NCI-H446 (cell line): ENCODE data around the gene CIAO2A.
A peak's percentile ranks its signal among the peaks of the same experiment; 100 is the strongest.
"Not testable (repeated sequence)": the region's sequence is repeated elsewhere in the genome, so short reads cannot be mapped to it uniquely, and the experiment has no call there.

ENCODE experiments used
- DNase-seq, 2 experiments: peaks; one replicate each; lab custom pipeline; 2025; lab: John Stamatoyannopoulos, UW

Gene CIAO2A

GRCh38 chr15:64093627-64094417 is at the start of gene CIAO2A:
Gene CIAO2A (minus strand): TSS chr15:64093838. CDS start chr15:64093768, 70 bp downstream.
- peak; percentile 93 to 96 for DNase-seq

DNA sequence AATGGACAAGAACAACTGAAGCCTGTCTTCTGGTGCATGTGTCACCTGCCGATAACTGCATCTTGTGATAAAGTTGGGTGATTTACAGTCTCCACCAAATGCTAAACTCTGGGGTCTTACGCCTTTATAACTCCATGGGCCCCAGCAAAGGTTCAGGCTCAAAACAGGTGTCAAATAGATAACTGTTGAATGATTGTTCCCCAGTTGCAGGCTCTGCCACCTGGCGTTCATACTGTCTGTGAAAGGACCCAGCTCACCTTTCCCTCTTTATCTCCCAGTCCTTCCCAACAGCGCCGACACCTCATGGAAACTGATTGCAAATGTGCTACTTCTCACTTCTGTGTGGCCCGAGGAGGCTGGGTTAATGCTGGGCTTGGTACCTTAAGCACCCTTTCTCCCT is 49.6 kb upstream of the CIAO2A start:
- DNase-seq, result no peak

DNA sequence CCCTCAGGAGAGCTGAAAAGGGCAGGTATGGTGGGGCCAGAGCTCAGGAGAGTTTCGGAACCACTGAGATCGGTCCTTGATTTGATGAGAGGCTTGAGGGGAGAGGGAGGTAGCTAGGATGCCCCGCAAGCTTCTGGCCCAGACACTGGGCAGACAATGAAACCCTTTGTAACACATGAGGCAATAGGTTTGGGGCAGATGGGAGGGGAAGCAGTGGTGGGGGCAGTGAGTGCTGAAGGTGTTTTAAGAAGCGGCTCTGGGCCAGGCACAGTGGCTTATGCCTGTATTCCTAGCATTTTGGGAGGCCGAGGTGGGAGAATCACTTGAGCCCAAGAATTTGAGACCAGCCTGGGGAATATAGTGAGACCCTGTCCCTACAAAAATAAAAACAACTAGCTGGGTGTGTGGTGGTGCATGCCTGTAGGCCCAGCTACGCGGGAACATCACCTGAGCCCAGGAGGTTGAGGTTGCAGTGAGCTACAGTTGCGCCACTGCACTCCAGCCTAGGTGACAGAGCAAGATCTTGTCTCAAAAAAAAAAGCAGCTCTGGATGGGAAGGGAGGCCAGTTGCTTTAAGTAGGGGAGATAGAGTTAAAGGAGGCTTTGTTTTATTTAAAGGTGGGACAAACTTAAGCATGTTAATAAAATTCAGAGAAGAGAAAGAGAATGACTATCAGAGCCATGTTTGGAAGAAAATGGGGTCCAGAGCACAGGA is 48.3 kb upstream of the CIAO2A start:
- no peak for DNase-seq

GRCh38 chr15:64138331-64138941 is 44.8 kb upstream of the CIAO2A start:
- no peak for DNase-seq

DNA sequence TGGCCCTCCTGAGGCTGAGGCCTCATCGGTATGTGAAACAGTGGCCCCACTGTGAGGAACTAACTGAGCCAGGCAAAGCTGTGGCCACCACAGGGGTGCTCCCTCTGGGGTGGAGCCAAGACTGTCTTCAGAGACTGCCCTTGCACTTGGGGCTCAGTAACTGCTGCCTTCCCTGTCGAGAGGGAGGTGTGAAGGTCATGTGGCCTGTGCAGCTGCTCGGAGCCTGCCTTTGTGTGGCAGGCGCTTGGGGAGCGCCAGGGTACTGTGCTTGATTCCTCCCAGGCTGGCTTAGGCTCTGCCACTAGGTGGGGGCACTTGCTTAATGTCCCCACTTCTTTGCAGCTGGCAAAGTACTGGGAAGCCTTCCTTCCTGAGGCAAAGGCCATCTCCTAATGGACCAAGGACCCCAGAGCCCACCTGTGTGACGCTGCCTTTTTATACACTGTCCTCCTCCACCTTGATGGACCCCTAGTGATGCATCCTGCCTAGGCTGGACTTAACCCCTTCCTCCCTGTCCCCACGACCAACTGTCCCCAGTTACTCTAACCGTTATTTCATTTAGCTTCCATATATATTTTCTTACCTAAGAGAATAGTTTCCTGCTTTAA is 43.7 kb upstream of the CIAO2A start:
- DNase-seq, result no peak

GRCh38 chr15:64136347-64136746 is 42.7 kb upstream of the CIAO2A start:
- no peak for DNase-seq

GRCh38 chr15:64134345-64134829 is 40.7 kb upstream of the CIAO2A start:
- peak in 1 of 2 experiments; percentile 37 for DNase-seq

DNA sequence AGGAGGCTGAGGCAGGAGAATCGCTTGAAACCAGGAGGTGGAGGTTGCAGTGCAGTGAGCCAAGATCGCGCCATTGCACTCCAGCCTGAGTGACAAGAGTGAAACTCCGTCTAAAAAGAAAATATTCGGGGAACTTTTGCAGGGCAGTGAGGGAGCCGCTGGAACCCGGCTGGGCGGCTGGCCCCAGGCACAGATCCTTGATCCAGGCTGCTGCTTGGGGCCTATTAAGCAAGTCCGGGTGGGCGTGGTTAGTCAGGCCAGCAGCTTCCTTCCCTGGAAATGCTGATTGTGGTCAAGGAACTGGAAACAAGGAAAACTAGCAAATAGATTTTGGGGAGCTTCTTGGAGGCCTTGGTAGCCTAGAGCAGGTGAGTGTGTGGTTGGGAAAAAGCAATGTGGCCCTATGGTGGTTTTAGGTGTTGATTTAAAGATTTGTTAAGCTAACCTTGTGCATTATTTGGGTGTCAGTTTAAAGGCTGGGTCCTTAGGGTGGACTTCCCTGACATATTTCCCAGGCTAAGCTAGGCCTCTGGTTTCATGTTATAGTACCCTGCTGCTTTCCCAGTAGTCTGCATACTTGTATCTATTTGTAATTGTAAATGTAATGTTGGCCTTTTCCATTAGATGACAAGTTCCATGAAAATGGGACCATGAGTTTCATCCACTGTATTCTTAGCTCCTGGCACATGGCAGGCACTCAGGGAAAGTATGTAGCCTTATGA is 40.1 kb upstream of the CIAO2A start:
- no peak for DNase-seq

DNA sequence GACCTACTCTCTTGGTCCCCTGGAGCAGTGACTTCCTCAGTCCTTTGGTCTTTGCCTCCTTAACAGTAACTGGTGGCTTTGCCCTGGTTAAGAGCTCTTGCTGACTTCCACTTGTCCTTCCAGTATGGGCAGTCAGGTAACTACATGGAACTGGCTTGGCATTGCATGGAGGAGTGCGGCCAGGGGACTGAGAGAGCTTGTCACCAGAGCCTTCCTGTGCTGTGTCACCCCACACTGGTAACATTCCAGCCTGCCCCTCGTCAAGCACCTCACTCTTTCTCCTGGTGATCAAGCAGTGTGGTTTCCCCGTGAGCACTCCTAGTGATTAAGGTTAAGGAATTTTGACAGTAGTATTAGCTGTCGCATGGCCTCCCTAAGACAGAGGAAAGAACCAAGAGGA is 38.6 kb upstream of the CIAO2A start:
- DNase-seq, result no peak

DNA sequence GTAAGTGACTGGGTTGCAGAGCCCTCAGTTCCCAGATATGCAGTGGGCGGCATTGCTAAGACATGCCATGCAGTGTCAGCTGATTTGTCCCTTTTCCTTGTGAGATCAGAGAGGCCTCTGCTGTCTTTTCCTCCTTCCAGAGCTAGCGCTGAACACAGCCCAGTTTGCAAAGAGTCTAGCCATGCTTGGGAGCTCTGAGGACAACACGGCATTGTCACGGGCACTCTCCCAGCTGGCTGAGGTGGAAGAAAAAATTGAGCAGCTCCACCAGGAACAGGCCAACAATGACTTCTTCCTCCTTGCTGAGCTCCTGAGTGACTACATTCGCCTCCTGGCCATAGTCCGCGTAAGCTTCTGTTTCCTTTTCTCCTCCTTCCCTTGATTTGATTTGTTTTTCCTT is 37.9 kb upstream of the CIAO2A start:
- no peak for DNase-seq

GRCh38 chr15:64130159-64130558 is 36.5 kb upstream of the CIAO2A start:
- no peak for DNase-seq

DNA sequence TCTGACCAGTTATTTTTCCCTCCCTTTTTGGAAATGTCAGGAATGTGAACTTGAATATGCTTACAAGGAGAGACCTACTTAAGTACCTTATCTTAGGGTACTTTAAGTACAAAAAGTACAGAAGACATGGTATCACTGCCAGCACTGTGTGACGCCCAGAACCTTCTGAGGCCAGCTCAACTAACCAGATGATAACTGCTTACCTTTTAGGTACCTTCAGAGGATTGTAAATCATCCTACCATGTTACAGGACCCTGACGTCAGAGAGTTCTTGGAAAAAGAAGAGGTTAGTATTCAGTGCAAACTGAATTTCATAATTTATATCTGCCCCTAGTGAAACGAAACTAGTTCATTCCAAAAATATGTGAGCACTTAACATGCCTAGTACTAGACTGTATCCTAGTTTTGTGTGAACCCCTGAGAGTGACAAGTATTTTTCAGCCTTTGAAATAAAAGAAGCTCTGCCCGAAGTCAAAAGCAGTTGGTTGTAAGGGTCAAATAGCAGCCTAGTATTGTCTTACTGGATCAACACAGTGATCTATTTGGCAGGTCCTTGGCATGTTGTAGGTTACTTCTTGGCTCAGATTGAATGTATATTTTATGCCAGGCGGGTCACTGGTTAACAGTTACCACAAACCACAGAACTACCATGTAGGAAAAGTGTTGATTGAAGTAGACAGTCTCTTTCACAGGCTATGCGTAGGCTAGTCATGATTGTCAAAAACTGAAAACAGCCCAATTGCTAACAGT is 34.1 kb upstream of the CIAO2A start:
- DNase-seq, result no peak

DNA sequence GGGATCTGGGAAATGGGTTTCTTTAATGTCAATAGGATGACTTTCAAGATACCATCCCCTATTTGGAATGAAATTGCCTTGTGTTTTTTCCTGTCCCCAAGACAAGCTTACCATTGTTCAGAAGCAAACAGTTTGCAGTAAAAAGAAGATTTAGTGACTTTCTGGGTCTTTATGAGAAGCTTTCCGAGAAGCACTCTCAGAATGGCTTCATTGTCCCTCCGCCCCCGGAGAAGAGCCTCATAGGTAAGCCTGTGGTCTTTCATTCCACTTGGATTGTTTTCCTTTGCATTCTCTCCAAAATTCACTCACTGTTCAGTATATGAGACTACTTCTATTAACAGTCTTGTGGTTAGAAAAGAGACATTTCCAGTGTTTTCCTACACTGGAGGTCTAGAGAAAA is 32.3 kb upstream of the CIAO2A start:
- no peak for DNase-seq

- no peak for DNase-seq
Observed at GRCh38 chr15:64122936-64123351, 29.3 kb upstream of the CIAO2A start.

DNA sequence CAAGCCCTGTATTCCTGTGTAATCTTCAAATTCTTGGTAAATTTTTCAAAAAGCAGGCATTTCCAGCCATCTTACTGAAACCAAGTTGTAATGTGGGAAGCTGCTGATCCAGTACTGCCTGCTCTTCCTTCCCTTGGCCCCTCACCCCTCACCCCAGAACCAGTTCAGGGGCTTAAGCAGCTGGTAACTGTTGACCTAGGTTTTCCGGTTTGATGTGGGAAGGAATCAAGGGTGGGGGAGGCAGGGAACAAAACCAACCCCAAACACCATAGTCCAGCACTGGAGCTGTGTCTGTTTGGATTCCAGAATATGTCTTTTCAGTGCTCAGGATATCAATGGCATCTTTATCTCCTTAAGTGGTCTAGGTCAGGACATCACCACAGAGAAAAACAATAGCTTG is 28.8 kb upstream of the CIAO2A start:
- DNase-seq, result no peak

GRCh38 chr15:64121614-64122013 is 28.0 kb upstream of the CIAO2A start:
- no peak for DNase-seq

GRCh38 chr15:64120322-64120721 is 26.7 kb upstream of the CIAO2A start:
- DNase-seq, result not testable (repeated sequence)

GRCh38 chr15:64117759-64118487 is 24.3 kb upstream of the CIAO2A start:
- DNase-seq, result no peak

- no peak for DNase-seq
Observed at GRCh38 chr15:64112904-64113303, 19.3 kb upstream of the CIAO2A start.

DNA sequence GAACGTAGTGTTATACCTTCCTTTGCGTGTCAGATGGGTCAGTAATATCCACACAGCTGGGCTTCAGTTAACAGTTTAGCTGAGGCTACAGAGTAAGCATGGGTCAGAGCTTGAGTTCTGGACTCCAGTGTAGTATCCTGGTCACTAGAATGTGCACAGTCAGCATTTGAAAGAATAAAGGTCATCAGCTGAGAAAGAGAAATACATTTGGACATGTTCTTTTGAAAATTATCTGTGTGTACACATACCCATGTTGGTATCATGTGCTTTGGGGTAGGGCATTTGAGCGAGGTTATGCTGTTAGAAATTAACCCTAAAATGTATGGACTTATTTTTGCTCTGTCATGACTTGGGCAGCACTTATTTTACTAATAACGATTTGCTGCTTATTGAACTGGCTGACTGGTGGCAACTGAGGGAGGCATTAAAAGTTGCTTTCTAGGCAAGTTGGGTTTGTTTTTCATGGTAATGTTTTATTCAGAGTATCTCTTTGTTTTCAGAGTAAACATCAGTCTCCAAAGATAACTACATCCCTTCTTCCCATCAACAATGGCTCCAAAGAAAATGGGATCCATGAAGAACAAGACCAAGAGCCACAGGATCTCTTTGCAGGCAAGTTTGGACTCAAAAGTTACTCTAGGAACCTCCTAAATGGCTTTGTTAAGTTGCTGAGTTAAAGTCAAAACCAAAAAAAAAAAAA is 18.6 kb upstream of the CIAO2A start:
- DNase-seq, result no peak
